ENCODE data around the gene AAGAB.

GRCh38 chr15:67185051-67185450, 69.4 kb downstream of the AAGAB start:
- TF ChIP-seq CTCF (IDR thresholded peaks at IDR 0.05) (no peak), POLR2A (IDR thresholded peaks at IDR 0.05) (no peak), POLR2AphosphoS5 (IDR thresholded peaks at IDR 0.05) (no peak)
